ENCODE measurements around the gene CALML4.
A peak's percentile ranks its signal among the peaks of the same experiment; 100 is the strongest.
"Not testable (repeated sequence)": the region's sequence is repeated elsewhere in the genome, so short reads cannot be mapped to it uniquely, and the experiment has no call there.

The CALML4 gene

DNA sequence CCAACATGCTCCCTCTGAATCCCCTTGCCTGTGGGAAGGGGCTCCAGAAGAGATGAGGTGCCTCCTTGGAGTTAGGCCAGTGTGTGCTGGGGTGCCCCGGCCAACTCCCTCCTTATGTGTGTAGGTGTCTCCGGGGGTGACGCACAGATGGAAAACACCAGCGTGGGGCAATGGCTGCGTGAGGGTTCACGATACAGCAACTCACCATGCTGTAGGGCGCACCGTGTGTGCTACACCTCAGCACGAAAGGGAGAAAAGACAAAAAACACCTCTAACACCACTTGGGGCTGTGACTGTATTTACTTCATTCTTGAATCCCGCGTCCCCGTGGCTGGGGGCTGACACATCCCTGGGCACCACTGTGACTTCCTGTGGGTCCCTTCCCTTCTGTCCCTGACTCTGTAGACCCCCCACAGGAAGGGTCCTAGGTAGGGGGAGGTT is 1.6 kb upstream of the CALML4 start:
- H3K9ac ChIP-seq (ENCODE audit: low read depth, low read length): no peak overlapping the region
- H3K27me3 ChIP-seq (ENCODE audit: insufficient read depth, low read length): no peaks in the 10 kb centered on the region
- H3K36me3 ChIP-seq (ENCODE audit: insufficient read depth, low read length): no peaks in the 10 kb centered on the region; the same call in none of the 2 replicates
- H3K4me3 ChIP-seq (ENCODE audit: low read length): no peak overlapping the region
- WGBS: 92% methylated on average over 12 of the region's 12 CpGs
- peak overlapping the region; percentile 39; the same call in 1 of the 2 replicates for H3K27ac ChIP-seq (ENCODE audit: low read depth, low read length)
- no peaks in the 10 kb centered on the region for H3K9me3 ChIP-seq (ENCODE audit: insufficient read depth, low read depth, low read length)
- peaks cover 25% of the 10 kb centered on the region for H3K4me1 ChIP-seq (ENCODE audit: insufficient read depth, low read length)

DNA sequence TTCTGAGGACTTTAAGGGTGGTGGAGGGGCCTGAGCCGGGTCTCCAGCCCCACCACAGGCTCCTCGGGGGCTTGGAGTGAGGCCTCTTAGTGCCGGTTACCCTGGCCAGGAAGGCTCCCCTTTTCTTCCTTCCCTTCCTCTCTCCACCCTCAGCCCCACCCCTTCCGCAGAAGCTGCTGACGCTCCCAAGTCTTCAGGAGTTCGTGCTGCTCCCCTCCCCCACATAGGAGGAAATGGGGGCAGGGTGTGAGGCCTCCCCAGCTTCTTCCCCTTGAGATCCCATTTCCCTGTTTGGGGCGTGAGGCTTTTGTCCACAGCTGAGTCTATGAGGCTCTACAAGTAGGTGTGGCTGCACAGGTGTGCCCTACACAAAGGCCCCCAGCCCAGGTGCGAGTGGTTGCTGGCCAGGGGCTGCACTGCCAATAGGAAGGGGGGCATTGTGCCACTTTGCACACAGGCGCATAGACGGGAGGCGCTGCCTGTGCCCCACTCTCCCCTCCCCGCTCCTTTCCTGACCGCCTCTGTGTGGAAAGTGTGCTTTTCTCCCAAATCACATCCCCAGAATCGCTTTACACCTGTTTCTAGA is 915 bp upstream of the CALML4 start:
- peak overlapping the region; percentile 39 for H3K27ac ChIP-seq (ENCODE audit: low read depth, low read length)
- H3K4me1 ChIP-seq (ENCODE audit: insufficient read depth, low read length): peaks cover 30% of the 10 kb centered on the region
- no peaks in the 10 kb centered on the region for H3K27me3 ChIP-seq (ENCODE audit: insufficient read depth, low read length)
- no peak overlapping the region for H3K4me3 ChIP-seq (ENCODE audit: low read length)
- H3K9me3 ChIP-seq (ENCODE audit: insufficient read depth, low read depth, low read length): no peaks in the 10 kb centered on the region
- no peaks in the 10 kb centered on the region; the same call in none of the 2 replicates for H3K36me3 ChIP-seq (ENCODE audit: insufficient read depth, low read length)
- WGBS: 55% methylated on average over 14 of the region's 14 CpGs
- H3K9ac ChIP-seq (ENCODE audit: low read depth, low read length): peak overlapping the region; percentile 26; the same call in 1 of the 2 replicates

DNA sequence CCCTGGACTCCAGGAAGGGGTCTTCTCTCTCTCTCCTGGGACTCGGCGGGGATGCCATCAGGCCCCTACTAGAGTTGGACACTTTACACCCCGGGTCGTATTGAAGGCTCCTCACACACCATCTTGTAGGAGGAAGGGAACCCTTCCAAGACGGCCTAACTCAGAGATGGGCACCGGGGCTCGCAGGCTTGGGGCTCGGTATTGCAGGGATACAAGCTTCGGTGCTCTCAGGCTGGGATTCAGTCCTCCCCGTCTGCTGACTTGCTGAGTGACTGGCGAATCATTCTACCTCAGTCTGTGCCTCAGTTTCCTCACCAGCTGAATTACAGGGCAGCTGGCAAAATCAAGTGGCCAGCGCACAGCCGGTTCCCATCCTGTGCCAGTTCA is 419 bp upstream of the CALML4 start:
- 92% methylated on average over 13 of the region's 13 CpGs for WGBS
- Histone ChIP-seq H3K4me3 (ENCODE audit: low read length) (no peak overlapping the region), H3K9ac (ENCODE audit: low read depth, low read length) (peak overlapping the region; percentile 23; the same call in 1 of the 2 replicates), H3K27me3 (ENCODE audit: insufficient read depth, low read length) (no peaks in the 10 kb centered on the region), H3K9me3 (ENCODE audit: insufficient read depth, low read depth, low read length) (no peaks in the 10 kb centered on the region), H3K36me3 (ENCODE audit: insufficient read depth, low read length) (no peaks in the 10 kb centered on the region; the same call in none of the 2 replicates), H3K27ac (ENCODE audit: low read depth, low read length) (peak overlapping the region; percentile 12; the same call in 1 of the 2 replicates), H3K4me1 (ENCODE audit: insufficient read depth, low read length) (peaks cover 30% of the 10 kb centered on the region)

DNA sequence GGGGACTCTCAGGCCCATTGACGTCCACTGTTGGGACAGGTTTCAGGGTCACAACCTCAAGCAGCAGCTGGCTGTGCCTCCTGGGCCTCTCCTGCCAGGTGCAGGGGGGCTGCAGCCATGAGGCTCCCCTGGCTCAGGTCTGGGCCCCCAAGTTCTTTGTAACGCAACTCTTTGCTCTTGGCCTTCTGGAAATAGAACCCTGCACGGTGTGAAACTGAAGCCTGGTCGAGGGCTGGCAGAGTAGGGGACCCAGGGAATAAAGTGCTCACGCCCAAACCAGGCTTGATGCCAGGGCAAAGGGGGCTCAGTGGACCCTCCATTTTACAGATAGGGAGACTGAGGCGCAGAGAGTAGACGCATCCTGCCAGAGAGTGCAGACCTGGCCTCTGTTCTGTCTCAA is 771 bp downstream of the CALML4 start:
- no peak overlapping the region for H3K4me3 ChIP-seq (ENCODE audit: low read length)
- no peaks in the 10 kb centered on the region; the same call in 1 of the 2 replicates for H3K36me3 ChIP-seq (ENCODE audit: insufficient read depth, low read length)
- H3K4me1 ChIP-seq (ENCODE audit: insufficient read depth, low read length): peaks cover 37% of the 10 kb centered on the region
- H3K27me3 ChIP-seq (ENCODE audit: insufficient read depth, low read length): no peaks in the 10 kb centered on the region
- no peaks in the 10 kb centered on the region for H3K9me3 ChIP-seq (ENCODE audit: insufficient read depth, low read depth, low read length)
- WGBS: 96% methylated on average over 7 of the region's 7 CpGs
- no peak overlapping the region for H3K27ac ChIP-seq (ENCODE audit: low read depth, low read length)
- H3K9ac ChIP-seq (ENCODE audit: low read depth, low read length): no peak overlapping the region

DNA sequence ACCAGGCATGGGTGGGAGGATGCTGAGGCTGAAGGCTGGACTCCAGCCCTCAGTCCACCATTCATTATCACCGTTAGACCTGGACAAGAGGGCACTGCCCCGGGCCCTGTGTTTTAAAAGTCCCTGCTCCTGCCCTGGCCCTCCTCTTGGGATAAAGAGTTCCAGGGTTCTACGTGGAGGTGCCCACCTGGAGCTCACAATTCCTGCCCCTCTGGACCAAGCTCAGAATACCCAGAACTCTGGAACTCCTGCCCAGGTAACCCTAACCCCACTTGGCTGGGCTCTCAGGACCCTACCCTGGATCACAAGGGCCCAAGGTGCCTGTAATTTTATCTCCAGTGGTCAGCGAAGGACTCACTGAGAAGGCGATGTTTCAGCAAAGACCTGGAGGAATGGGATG is 1.2 kb downstream of the CALML4 start:
- 94% methylated on average over 5 of the region's 5 CpGs for WGBS
- H3K27ac ChIP-seq (ENCODE audit: low read depth, low read length): no peak overlapping the region
- no peaks in the 10 kb centered on the region for H3K9me3 ChIP-seq (ENCODE audit: insufficient read depth, low read depth, low read length)

DNA sequence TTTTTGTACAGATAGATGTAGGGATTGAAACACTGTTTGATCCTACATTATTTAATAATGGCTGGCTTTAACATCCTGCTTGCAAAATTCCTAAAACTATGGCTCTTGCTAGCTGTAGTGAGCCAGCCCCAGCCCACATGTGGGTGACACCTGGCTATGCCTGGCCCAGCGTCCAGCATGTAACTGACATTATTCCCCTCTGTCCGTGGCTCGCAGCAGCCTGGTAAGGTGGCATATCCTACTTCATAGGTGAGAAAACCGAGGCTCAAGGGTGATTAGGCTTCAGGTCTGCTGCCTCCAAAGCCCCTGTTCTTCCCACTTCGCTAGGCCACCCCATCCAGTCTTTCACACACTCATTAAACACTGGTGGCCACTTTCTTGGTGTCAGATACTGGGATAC is 1.6 kb downstream of the CALML4 start:
- Histone ChIP-seq H3K4me1 (ENCODE audit: insufficient read depth, low read length) (peaks cover 37% of the 10 kb centered on the region), H3K9ac (ENCODE audit: low read depth, low read length) (no peak overlapping the region), H3K36me3 (ENCODE audit: insufficient read depth, low read length) (no peaks in the 10 kb centered on the region; the same call in 1 of the 2 replicates), H3K9me3 (ENCODE audit: insufficient read depth, low read depth, low read length) (no peaks in the 10 kb centered on the region), H3K4me3 (ENCODE audit: low read length) (no peak overlapping the region), H3K27ac (ENCODE audit: low read depth, low read length) (no peak overlapping the region), H3K27me3 (ENCODE audit: insufficient read depth, low read length) (no peaks in the 10 kb centered on the region)
- 94% methylated on average over 5 of the region's 5 CpGs for WGBS

More for the DNA sequence above, 1.2 kb downstream of the CALML4 start:
- H3K4me1 ChIP-seq (ENCODE audit: insufficient read depth, low read length): peaks cover 37% of the 10 kb centered on the region
- no peaks in the 10 kb centered on the region for H3K27me3 ChIP-seq (ENCODE audit: insufficient read depth, low read length)
- H3K9ac ChIP-seq (ENCODE audit: low read depth, low read length): no peak overlapping the region
- no peak overlapping the region for H3K4me3 ChIP-seq (ENCODE audit: low read length)
- no peaks in the 10 kb centered on the region; the same call in 1 of the 2 replicates for H3K36me3 ChIP-seq (ENCODE audit: insufficient read depth, low read length)

DNA sequence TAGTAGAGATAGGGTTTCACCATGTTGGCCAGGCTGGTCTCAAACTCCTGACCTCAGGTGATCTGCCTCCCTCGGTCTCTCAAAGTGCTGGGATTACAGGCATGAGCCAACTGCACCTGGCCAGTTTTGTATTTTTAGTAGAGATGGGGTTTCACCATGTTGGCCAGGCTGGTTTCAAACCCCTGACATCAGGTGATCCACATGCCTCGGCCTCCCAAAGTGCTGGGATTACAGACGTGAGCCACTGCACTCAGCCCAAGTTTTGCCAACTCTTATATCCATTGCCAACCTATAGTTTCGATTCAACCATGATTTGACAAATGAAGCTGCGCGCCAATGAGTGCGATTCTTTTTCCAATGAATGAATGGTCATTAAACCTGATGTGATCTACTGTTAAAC is 2.1 kb downstream of the CALML4 start:
- H3K4me1 ChIP-seq (ENCODE audit: insufficient read depth, low read length): peaks cover 37% of the 10 kb centered on the region
- not testable (repeated sequence) for H3K4me3 ChIP-seq (ENCODE audit: low read length); H3K36me3 ChIP-seq (ENCODE audit: insufficient read depth, low read length); H3K9ac ChIP-seq (ENCODE audit: low read depth, low read length); H3K27ac ChIP-seq (ENCODE audit: low read depth, low read length); H3K9me3 ChIP-seq (ENCODE audit: insufficient read depth, low read depth, low read length); H3K27me3 ChIP-seq (ENCODE audit: insufficient read depth, low read length)
- 97% methylated on average over 7 of the region's 7 CpGs for WGBS

DNA sequence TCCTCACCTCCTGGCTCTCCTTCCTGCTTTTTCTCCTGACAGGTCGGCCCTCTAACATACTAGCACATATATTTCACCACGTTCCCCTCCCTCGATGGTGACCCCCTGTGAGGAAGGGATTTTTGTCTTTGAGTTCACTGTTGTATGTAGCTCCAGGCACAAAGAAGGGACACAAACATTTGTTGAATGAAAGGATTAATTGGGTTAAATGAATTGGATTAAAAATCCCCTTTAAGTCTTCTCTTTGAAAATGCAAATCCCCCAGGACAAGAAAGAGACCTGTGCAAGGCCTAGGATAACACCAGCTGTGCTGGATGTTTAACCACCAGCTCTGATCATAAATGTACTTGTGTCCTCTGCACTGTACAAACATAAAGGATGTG is 3.3 kb downstream of the CALML4 start:
- Histone ChIP-seq H3K4me1 (ENCODE audit: insufficient read depth, low read length) (peaks cover 36% of the 10 kb centered on the region), H3K36me3 (ENCODE audit: insufficient read depth, low read length) (no peaks in the 10 kb centered on the region; the same call in 1 of the 2 replicates), H3K27ac (ENCODE audit: low read depth, low read length) (no peak overlapping the region), H3K9me3 (ENCODE audit: insufficient read depth, low read depth, low read length) (no peaks in the 10 kb centered on the region), H3K4me3 (ENCODE audit: low read length) (no peak overlapping the region), H3K9ac (ENCODE audit: low read depth, low read length) (no peak overlapping the region), H3K27me3 (ENCODE audit: insufficient read depth, low read length) (no peaks in the 10 kb centered on the region)
- 37% methylated on average over 3 of the region's 3 CpGs for WGBS

DNA sequence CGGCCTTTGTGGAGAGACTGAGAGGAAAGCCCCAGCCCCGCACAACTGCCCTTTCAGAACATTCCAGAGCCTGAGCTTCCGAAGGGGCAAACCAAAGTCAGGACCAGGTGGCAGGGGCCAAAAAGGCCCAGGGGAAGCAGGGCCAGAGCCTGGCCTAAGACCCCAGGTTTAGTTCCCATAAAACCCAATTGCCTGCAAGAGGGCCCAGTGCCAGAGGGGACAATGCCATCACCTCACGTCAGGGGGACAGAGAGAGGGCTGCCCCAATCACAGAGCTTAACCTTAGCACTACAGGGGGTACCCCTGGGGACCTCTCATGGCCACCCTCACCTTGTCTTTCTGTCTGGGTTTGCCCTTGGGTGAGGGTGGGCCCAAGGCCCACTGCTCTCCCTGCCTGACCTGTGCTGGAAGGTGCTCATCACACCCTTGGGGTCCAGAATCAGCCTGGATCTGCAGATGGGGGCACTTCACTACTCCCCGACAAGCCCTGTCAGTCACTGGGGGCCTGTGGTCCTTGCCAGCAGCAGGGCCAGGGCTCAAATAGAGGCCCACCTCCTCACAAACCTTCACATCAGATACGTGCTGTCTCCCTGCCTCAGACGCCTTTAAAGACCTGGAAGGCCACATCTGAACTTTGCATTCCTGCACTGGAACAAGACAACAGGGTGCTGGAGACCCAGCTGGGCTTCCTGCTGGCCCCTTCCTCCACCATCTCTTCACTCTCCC is 3.8 kb downstream of the CALML4 start:
- 71% methylated on average over 7 of the region's 7 CpGs for WGBS
- H3K9me3 ChIP-seq (ENCODE audit: insufficient read depth, low read depth, low read length): no peaks in the 10 kb centered on the region
- H3K9ac ChIP-seq (ENCODE audit: low read depth, low read length): no peak overlapping the region
- no peaks in the 10 kb centered on the region for H3K27me3 ChIP-seq (ENCODE audit: insufficient read depth, low read length)
- peaks cover 31% of the 10 kb centered on the region for H3K4me1 ChIP-seq (ENCODE audit: insufficient read depth, low read length)
- no peak overlapping the region for H3K4me3 ChIP-seq (ENCODE audit: low read length)
- H3K27ac ChIP-seq (ENCODE audit: low read depth, low read length): 0 out of 2 replicates have a peak overlapping the region, but pooled peaks have one; percentile 12
- no peaks in the 10 kb centered on the region; the same call in 1 of the 2 replicates for H3K36me3 ChIP-seq (ENCODE audit: insufficient read depth, low read length)

DNA sequence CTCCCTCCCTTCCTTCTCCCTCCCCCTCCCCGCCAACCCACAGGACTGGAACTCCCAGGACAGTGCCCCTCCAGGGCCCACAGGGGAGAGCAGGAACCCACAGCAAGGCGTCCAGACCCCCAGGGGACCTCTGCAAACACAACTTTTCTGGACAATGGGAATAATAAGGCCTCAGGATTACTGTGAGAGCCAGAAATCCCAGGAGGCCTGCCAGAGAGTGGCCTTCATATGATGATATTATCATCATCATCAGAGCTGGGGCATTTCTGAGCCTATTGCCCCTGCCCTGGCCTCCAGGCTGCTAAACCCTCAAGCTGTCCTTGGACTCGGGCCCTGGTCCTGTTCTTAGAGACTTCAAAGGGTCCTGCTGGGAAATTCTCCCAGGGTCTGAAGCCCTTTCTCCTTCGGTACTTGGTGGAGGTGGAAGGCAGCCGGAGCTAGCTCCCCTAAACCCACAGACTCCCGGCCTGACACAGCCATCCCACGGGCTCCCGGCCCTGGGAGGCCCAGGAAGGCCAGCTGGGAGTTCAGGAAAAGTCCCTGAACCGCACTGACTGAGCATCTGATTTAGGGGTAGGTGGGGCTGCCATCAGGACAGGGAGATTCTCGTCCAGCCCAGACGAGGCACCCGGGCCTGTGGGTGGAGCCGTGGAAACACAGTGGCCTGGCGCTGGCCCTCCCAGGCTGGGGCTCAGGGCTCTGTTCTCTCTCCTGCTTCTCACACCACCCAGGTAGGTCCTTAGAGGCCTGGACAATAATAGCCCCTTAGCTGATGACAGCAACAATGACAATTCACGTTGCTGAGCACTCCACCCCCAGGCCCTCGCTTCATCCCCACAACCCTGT is 4.9 kb downstream of the CALML4 start:
- Histone ChIP-seq H3K27ac (ENCODE audit: low read depth, low read length) (no peak overlapping the region), H3K9ac (ENCODE audit: low read depth, low read length) (no peak overlapping the region), H3K36me3 (ENCODE audit: insufficient read depth, low read length) (no peaks in the 10 kb centered on the region; the same call in 1 of the 2 replicates), H3K4me1 (ENCODE audit: insufficient read depth, low read length) (peaks cover 20% of the 10 kb centered on the region), H3K9me3 (ENCODE audit: insufficient read depth, low read depth, low read length) (no peaks in the 10 kb centered on the region), H3K4me3 (ENCODE audit: low read length) (no peak overlapping the region), H3K27me3 (ENCODE audit: insufficient read depth, low read length) (no peaks in the 10 kb centered on the region)
- WGBS: 68% methylated on average over 15 of the region's 16 CpGs

DNA sequence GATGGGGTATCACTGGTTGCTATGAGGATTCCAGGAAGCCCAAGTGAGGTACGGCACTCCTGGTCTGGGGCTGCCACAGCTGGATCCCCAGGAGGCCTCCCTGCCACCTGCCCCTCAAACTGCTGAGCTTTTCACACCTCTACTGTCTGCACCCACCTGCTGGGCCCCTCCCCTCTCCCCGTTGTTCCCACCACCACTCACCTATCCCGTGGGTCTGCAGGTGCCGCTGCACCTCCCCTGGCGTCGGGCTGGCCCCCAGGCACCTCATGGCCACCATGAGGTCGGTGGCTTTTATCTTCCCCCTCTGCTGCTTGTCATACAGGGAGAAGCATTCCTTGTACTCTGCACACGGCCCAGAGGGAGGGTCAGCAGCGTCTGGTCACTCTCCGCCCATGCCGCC is 5.8 kb downstream of the CALML4 start:
- no peak overlapping the region for H3K4me3 ChIP-seq (ENCODE audit: low read length)
- H3K4me1 ChIP-seq (ENCODE audit: insufficient read depth, low read length): peaks cover 18% of the 10 kb centered on the region
- no peaks in the 10 kb centered on the region for H3K9me3 ChIP-seq (ENCODE audit: insufficient read depth, low read depth, low read length)
- H3K27me3 ChIP-seq (ENCODE audit: insufficient read depth, low read length): no peaks in the 10 kb centered on the region
- 59% methylated on average over 11 of the region's 11 CpGs for WGBS
- H3K9ac ChIP-seq (ENCODE audit: low read depth, low read length): no peak overlapping the region
- H3K36me3 ChIP-seq (ENCODE audit: insufficient read depth, low read length): no peaks in the 10 kb centered on the region; the same call in 1 of the 2 replicates
- H3K27ac ChIP-seq (ENCODE audit: low read depth, low read length): no peak overlapping the region

Data from HUES64 (cell line).